Epithelial cell of esophagus (primary cell): ENCODE results near the gene EXOC3.
"Not testable (repeated sequence)": the region's sequence is repeated elsewhere in the genome, so short reads cannot be mapped to it uniquely, and the experiment has no call there.

Experiments
- DNase-seq: peaks from one replicate; pipeline ENCODE4 v3.0.0; 2010; ENCODE audit warnings: low read depth
- H3K4me3 ChIP-seq: 2 replicates; pipeline ENCODE4 v1.5.1; 2011; ENCODE audit warnings: mild to moderate bottlenecking, low read length, control low read depth
- CTCF ChIP-seq: IDR thresholded peaks from 2 replicates; pipeline ENCODE4 v1.5.1; 2011; ENCODE audit warnings: low read depth, mild to moderate bottlenecking, low read length, control low read depth, inconsistent platforms; ENCODE audit not compliant: insufficient read depth; ENCODE audit errors: missing control alignments

The EXOC3 gene

DNA sequence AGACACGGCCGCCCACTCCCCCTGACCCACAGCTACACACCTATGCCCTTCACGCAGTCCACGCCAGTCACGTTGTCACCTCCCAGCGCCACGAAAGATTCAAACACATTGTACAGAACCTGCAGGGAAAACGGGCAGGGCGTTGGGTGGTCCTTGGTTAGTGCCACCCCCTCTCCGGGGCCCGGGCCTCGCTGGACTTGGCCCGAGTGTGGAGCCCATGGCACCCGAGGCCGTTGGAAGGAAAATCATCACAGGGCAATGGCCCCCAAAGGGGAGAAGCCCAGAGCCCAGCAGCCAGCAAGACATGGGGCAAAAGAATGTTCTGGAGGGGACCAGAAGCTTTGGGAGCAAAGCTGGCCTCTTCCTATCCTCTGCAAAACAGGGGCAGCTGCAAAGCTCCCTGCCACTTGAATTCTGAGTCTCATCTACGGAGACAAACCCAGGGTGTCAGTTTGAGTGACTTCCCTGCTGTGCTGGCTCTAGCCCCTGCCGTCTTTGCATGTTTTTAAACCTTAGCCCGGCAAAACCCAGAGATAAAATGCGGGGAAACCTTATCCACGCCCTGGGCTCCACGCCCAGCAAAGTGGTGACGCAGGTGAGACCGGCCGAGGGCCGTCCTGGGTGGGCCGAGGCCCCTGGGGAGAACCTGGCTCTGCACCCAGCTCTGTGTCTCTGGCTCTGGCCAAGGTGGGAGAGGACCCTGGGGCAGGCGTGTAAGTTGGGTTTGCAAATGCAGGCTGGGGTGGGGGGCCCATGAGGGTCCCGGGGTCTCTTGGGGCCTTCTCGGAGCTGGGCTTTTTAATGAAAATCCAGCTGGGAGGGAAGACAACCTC lies 42.4 kb downstream of the EXOC3 start:
- no peak overlapping the region for H3K4me3 ChIP-seq
- no peak for TF ChIP-seq CTCF
- no peak for DNase-seq

DNA sequence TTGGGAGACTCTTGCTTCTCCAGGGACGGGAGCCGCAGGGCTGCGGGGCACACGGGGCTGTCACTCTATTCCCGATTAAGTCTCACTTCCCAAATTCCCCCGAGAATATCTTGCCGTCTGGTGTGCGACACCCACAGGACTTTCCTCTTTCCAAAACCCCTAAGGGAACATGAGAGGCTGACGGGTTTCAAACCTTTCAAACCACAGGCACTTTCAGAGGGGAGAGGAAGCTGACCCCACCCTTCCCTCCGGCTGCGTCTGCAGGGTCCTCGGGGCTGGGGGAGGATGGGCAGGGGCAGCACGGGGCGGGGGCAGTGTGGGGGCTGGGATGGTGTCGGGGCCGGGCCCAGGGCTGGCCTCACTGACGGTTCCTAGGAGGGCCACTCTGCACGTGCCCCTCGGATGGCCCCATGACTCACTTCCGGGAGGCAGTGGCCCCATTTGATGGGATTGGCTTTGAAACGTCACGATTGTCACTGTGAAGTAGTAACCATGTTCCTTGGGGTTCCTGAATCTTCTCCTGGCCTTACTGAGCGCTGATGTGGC lies 43.0 kb downstream of the EXOC3 start:
- no peak overlapping the region for H3K4me3 ChIP-seq
- no peak for DNase-seq
- TF ChIP-seq CTCF = no peak

- H3K4me3 ChIP-seq, DNase-seq: not testable (repeated sequence)
Observed at GRCh38 chr5:486597-486996, 43.6 kb downstream of the EXOC3 start.

DNA sequence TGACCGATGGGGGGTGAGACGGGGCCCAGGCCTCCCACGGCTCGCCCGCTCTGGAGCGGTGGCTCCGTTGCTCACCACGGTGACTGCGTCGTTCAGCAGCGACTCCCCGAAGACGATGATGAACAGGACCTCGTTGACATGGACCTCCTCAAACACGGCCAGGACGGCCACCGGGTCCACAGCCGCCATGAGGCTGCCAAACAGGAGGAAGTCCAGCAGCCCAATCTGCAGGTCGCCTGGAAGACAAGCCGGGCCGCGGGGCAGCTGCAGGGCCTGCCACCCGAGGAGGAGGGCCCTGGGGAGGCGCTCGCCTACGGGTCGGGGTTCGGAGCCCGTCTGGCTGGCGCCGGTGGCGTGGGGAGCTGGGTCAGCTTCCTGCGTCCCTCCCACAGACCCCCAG lies 45.3 kb downstream of the EXOC3 start:
- TF ChIP-seq CTCF = no peak
- no peak overlapping the region for H3K4me3 ChIP-seq
- DNase-seq = no peak

DNA sequence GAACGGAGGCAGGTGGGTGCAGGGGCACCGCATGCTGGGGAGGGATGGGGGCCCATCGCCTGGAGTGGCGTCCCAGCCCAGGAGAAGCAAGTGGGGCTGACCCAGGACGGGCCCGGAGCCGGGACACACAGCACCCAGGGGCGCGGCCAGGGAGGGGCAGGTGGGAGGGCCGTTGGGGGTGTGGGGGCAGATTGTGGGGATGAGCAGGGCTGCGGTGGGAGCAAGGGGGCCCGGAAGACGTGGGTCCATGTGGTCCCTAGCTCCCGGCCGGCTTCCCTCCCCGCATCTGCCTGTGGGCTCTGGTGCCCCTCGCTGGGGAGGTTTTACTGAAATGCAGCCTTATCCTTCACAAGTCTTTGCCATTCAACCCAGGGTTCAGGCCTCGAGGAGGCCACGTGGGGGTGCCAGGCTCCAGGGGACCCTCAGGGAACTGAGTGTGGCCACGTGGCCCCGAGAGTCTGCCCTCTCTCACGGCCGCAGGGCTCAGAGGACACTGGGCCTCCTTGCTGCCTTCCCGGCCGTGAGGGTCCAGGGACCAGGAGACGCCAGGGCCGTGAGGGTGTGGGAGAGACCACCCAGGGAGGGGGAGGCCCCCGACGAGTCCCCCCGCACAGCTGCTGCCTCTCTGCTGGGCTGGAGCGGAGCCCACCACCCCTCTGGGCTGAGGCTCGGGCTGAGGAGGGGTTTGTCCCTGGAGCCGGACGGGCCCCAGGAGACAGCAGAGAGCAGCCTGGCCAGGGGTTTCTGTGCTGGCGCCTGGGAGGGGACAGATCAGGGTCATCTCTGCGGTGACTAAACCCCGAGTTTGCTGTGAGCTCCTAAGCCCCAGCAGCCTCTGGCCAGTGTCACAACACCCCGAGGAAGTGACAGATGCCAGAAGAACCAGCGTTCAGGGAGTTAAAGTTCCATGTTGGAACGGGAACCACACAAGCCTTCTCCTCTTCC lies 46.0 kb downstream of the EXOC3 start:
- H3K4me3 ChIP-seq = no peak overlapping the region
- no peak for DNase-seq
- no peak for TF ChIP-seq CTCF

- TF ChIP-seq CTCF = no peak
- no peak for DNase-seq
- no peak overlapping the region for H3K4me3 ChIP-seq
Observed at GRCh38 chr5:489689-490080, 46.7 kb downstream of the EXOC3 start.

- TF ChIP-seq CTCF = no peak
- no peak for DNase-seq
- no peak overlapping the region for H3K4me3 ChIP-seq
Observed at GRCh38 chr5:490116-491106, 47.4 kb downstream of the EXOC3 start.
